Measurements from ENCODE around the gene HPCA. TPM values are rescaled to one million over a fixed set of nuclear protein-coding genes. Genes with fewer than 3 reads are reported as not detected.

The HPCA gene
- polyA plus RNA-seq, 2 donors, result 0.15 TPM; not detected in 1

DNA sequence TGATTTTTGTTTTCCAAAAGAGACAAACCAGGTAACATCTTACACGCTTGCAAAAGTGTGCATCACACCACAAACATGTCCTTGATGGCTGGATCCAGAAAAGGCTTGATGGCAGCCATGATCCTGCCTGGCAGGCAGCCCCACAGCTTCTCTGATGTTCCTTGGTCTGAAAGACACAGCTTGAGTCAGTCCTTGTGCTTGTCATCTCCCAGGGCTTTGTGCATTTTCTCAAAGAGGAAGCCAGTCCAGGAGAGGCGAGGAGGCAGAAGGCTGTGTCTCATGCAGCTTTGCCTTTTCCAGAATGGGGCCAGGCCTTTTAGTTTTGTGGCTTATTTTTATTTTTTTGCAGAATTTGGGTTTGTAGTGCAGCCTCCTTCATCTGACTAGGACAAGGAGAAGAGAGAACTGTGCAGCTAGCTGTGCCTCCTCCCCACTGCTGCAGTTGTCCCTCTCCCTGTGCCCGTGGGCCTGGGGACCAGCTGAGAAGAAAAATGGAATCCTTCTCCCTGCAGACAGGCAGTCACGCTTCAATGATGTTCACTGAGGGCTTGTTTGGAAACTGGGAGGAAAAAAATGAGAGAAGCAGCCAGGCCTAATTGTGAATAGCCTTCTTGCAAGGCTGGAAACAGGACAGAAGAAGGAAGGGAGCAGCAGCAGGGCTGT, 22.9 kb upstream of the HPCA start:
- H3K4me3 ChIP-seq (ENCODE audit: low read depth in 1 of 2, low read length in 2 of 2), result no peak overlapping the region
- WGBS, 2 donors, result 83 to 90% methylated on average over 4 of the region's 4 CpGs
- H3K36me3 ChIP-seq (ENCODE audit: control insufficient read depth in 2 of 2, insufficient read depth in 2 of 2, low read length in 1 of 2), result peaks cover 0 to 3% of the 10 kb centered on the region in 2 donors
- H3K9me3 ChIP-seq (ENCODE audit: control insufficient read depth in 2 of 2, insufficient read depth in 1 of 2, low read depth in 1 of 2, low read length in 1 of 2), result no peaks in the 10 kb centered on the region
- H3K27me3 ChIP-seq (ENCODE audit: control insufficient read depth in 1 of 2, insufficient read depth in 2 of 2, low read length in 2 of 2), result no peaks in the 10 kb centered on the region
- H3K4me1 ChIP-seq (ENCODE audit: control insufficient read depth in 2 of 2, insufficient read depth in 2 of 2, low read length in 1 of 2), result no peaks in the 10 kb centered on the region
- no peak overlapping the region for H3K27ac ChIP-seq (ENCODE audit: low read depth in 2 of 2, low read length in 1 of 2)

DNA sequence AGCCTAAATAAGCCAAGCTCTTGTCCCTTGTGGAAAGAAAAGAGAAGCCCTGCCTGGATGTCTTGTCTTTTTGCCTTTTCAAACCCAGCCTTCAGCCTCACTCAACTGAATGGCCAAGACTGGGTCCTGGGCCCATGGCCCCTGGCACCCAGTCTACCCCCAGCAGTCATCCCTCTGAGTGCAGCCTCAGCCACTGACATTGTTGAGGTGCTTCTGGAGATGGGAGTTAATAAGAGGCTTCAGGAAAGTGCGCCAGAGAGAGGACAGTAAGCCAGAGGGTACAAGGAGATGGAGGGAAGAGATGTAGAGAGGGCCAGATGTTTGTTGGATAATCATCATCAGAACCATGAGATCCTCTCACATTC, 22.4 kb upstream of the HPCA start:
- H3K4me1 ChIP-seq (ENCODE audit: control insufficient read depth in 2 of 2, insufficient read depth in 2 of 2, low read length in 1 of 2), result no peaks in the 10 kb centered on the region
- H3K9me3 ChIP-seq (ENCODE audit: control insufficient read depth in 2 of 2, insufficient read depth in 1 of 2, low read depth in 1 of 2, low read length in 1 of 2), result no peaks in the 10 kb centered on the region
- 98 to 100% methylated on average over 1 of the region's 1 CpG for WGBS, 2 donors
- H3K27ac ChIP-seq (ENCODE audit: low read depth in 2 of 2, low read length in 1 of 2), result no peak overlapping the region
- no peaks in the 10 kb centered on the region for H3K27me3 ChIP-seq (ENCODE audit: control insufficient read depth in 1 of 2, insufficient read depth in 2 of 2, low read length in 2 of 2)
- H3K36me3 ChIP-seq (ENCODE audit: control insufficient read depth in 2 of 2, insufficient read depth in 2 of 2, low read length in 1 of 2), result peaks cover 0 to 3% of the 10 kb centered on the region in 2 donors
- H3K4me3 ChIP-seq (ENCODE audit: low read depth in 1 of 2, low read length in 2 of 2), result no peak overlapping the region

DNA sequence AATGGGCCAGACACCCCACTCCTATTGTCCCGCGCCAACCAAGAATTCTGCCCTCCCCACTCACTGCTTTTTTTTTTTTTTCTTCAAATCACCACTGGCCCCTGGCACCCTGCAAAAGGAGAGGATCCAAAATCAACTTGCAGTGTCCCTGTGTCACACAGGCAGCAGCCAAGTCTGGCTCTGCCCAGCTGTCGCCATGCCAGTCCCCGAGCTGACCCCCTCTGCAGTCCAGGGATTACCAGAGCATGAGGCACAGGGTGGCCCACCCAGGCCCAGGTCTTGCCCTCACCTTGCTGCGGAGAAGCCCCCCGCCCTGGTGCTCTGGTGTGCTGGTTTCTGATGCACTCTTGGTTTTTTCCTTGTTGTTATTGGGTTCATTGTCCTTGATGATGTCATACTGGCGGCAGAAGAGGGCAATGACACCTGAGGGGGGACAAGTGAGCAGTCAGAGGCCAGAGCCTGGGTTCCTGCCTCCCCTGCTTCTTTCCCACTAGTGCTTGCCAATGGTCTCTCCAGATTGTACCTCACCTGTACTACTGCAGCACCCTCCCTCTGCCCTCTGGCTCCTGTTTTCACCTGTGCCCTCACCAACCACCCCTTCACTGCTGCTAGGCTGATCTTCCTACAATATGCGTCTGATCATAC, 21.8 kb upstream of the HPCA start:
- Histone ChIP-seq H3K4me3 (ENCODE audit: low read depth in 1 of 2, low read length in 2 of 2) (no peak overlapping the region), H3K9me3 (ENCODE audit: control insufficient read depth in 2 of 2, insufficient read depth in 1 of 2, low read depth in 1 of 2, low read length in 1 of 2) (no peaks in the 10 kb centered on the region), H3K4me1 (ENCODE audit: control insufficient read depth in 2 of 2, insufficient read depth in 2 of 2, low read length in 1 of 2) (no peaks in the 10 kb centered on the region), H3K27ac (ENCODE audit: low read depth in 2 of 2, low read length in 1 of 2) (no peak overlapping the region), H3K27me3 (ENCODE audit: control insufficient read depth in 1 of 2, insufficient read depth in 2 of 2, low read length in 2 of 2) (no peaks in the 10 kb centered on the region), H3K36me3 (ENCODE audit: control insufficient read depth in 2 of 2, insufficient read depth in 2 of 2, low read length in 1 of 2) (peaks cover 0 to 3% of the 10 kb centered on the region in 2 donors)
- 95 to 97% methylated on average over 8 of the region's 8 CpGs for WGBS, 2 donors

GRCh38 chr1:32865639-32866405, 20.5 kb upstream of the HPCA start:
- no peak overlapping the region for H3K27ac ChIP-seq (ENCODE audit: low read depth in 2 of 2, low read length in 1 of 2)

DNA sequence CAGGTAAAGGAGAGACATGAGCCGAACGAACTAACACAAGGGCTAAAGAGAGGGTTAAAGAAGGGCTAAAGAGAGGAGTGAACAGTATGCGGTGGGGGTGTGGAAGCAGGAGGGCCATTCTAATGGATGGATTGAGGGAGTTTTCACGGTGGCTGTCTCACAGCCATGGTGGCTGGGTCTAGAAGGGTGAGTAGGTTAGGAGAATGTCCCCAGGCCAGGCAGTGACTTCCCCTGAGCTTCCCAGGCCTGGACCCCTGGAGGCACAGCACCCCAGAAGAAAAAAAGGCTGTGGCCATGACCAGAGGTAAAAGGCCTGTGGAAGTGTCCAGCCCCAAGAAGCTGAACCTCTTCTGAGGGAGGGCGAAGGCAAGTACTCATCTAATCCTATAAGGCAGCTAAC, 19.1 kb upstream of the HPCA start:
- Histone ChIP-seq H3K27ac (ENCODE audit: low read depth in 2 of 2, low read length in 1 of 2) (no peak overlapping the region), H3K4me1 (ENCODE audit: control insufficient read depth in 2 of 2, insufficient read depth in 2 of 2, low read length in 1 of 2) (peaks cover 2% of the 10 kb centered on the region in 2 donors), H3K9me3 (ENCODE audit: control insufficient read depth in 2 of 2, insufficient read depth in 1 of 2, low read depth in 1 of 2, low read length in 1 of 2) (no peaks in the 10 kb centered on the region), H3K27me3 (ENCODE audit: control insufficient read depth in 1 of 2, insufficient read depth in 2 of 2, low read length in 2 of 2) (peaks cover 0 to 5% of the 10 kb centered on the region in 2 donors), H3K4me3 (ENCODE audit: low read depth in 1 of 2, low read length in 2 of 2) (no peak overlapping the region), H3K36me3 (ENCODE audit: control insufficient read depth in 2 of 2, insufficient read depth in 2 of 2, low read length in 1 of 2) (peaks cover 0 to 3% of the 10 kb centered on the region in 2 donors)
- WGBS, 2 donors, result 90 to 93% methylated on average over 5 of the region's 5 CpGs

More at GRCh38 chr1:32865639-32866405, 20.5 kb upstream of the HPCA start:
- 51 to 56% methylated on average over 3 of the region's 3 CpGs for WGBS, 2 donors
- peaks cover 0 to 3% of the 10 kb centered on the region in 2 donors for H3K36me3 ChIP-seq (ENCODE audit: control insufficient read depth in 2 of 2, insufficient read depth in 2 of 2, low read length in 1 of 2)
- H3K4me3 ChIP-seq (ENCODE audit: low read depth in 1 of 2, low read length in 2 of 2), result no peak overlapping the region
- peaks cover 0 to 2% of the 10 kb centered on the region in 2 donors for H3K27me3 ChIP-seq (ENCODE audit: control insufficient read depth in 1 of 2, insufficient read depth in 2 of 2, low read length in 2 of 2)
- no peaks in the 10 kb centered on the region for H3K9me3 ChIP-seq (ENCODE audit: control insufficient read depth in 2 of 2, insufficient read depth in 1 of 2, low read depth in 1 of 2, low read length in 1 of 2)
- H3K4me1 ChIP-seq (ENCODE audit: control insufficient read depth in 2 of 2, insufficient read depth in 2 of 2, low read length in 1 of 2), result no peaks in the 10 kb centered on the region

- no peak overlapping the region for H3K27ac ChIP-seq (ENCODE audit: low read depth in 2 of 2, low read length in 1 of 2)
- 90 to 93% methylated on average over 7 of the region's 7 CpGs for WGBS, 2 donors
- H3K27me3 ChIP-seq (ENCODE audit: control insufficient read depth in 1 of 2, insufficient read depth in 2 of 2, low read length in 2 of 2), result peaks cover 0 to 5% of the 10 kb centered on the region in 2 donors
- H3K4me1 ChIP-seq (ENCODE audit: control insufficient read depth in 2 of 2, insufficient read depth in 2 of 2, low read length in 1 of 2), result peaks cover 2 to 4% of the 10 kb centered on the region in 2 donors
- no peaks in the 10 kb centered on the region for H3K9me3 ChIP-seq (ENCODE audit: control insufficient read depth in 2 of 2, insufficient read depth in 1 of 2, low read depth in 1 of 2, low read length in 1 of 2)
- H3K36me3 ChIP-seq (ENCODE audit: control insufficient read depth in 2 of 2, insufficient read depth in 2 of 2, low read length in 1 of 2), result peaks cover 0 to 3% of the 10 kb centered on the region in 2 donors
- H3K4me3 ChIP-seq (ENCODE audit: low read depth in 1 of 2, low read length in 2 of 2), result no peak overlapping the region
These were observed 18.6 kb upstream of the HPCA start for GRCh38 chr1:32867671-32868070.

DNA sequence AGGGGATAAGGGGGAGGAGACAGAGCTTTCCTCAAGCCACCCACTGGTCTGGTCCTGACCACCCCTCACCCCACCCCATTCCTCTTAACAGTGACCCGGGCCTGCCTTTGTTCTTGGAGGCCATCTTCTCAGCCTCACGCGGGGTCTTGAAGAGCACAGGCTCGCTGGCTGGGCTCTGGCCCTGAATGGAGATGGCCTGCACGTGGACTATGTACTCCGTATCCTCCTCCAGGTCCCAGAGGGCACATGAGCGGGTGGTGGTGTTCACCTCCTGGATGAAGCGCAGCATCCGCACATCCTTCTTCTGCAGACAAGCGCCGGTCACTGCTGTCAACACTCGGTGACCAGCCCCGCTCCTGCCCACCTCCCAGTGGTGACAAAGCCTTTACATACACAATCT, 18.2 kb upstream of the HPCA start:
- Histone ChIP-seq H3K4me3 (ENCODE audit: low read depth in 1 of 2, low read length in 2 of 2) (no peak overlapping the region), H3K27ac (ENCODE audit: low read depth in 2 of 2, low read length in 1 of 2) (no peak overlapping the region), H3K4me1 (ENCODE audit: control insufficient read depth in 2 of 2, insufficient read depth in 2 of 2, low read length in 1 of 2) (peaks cover 2 to 4% of the 10 kb centered on the region in 2 donors), H3K27me3 (ENCODE audit: control insufficient read depth in 1 of 2, insufficient read depth in 2 of 2, low read length in 2 of 2) (peaks cover 0 to 5% of the 10 kb centered on the region in 2 donors), H3K36me3 (ENCODE audit: control insufficient read depth in 2 of 2, insufficient read depth in 2 of 2, low read length in 1 of 2) (peaks cover 0 to 2% of the 10 kb centered on the region in 2 donors), H3K9me3 (ENCODE audit: control insufficient read depth in 2 of 2, insufficient read depth in 1 of 2, low read depth in 1 of 2, low read length in 1 of 2) (no peaks in the 10 kb centered on the region)
- 93% methylated on average over 13 of the region's 13 CpGs for WGBS, 2 donors

GRCh38 chr1:32868806-32869455, 17.4 kb upstream of the HPCA start:
- 90 to 95% methylated on average over 9 of the region's 9 CpGs for WGBS, 2 donors
- Histone ChIP-seq H3K4me3 (ENCODE audit: low read depth in 1 of 2, low read length in 2 of 2) (no peak overlapping the region), H3K9me3 (ENCODE audit: control insufficient read depth in 2 of 2, insufficient read depth in 1 of 2, low read depth in 1 of 2, low read length in 1 of 2) (no peaks in the 10 kb centered on the region), H3K4me1 (ENCODE audit: control insufficient read depth in 2 of 2, insufficient read depth in 2 of 2, low read length in 1 of 2) (peaks cover 2 to 4% of the 10 kb centered on the region in 2 donors), H3K27ac (ENCODE audit: low read depth in 2 of 2, low read length in 1 of 2) (no peak overlapping the region), H3K27me3 (ENCODE audit: control insufficient read depth in 1 of 2, insufficient read depth in 2 of 2, low read length in 2 of 2) (peaks cover 0 to 5% of the 10 kb centered on the region in 2 donors), H3K36me3 (ENCODE audit: control insufficient read depth in 2 of 2, insufficient read depth in 2 of 2, low read length in 1 of 2) (no peaks in the 10 kb centered on the region)

DNA sequence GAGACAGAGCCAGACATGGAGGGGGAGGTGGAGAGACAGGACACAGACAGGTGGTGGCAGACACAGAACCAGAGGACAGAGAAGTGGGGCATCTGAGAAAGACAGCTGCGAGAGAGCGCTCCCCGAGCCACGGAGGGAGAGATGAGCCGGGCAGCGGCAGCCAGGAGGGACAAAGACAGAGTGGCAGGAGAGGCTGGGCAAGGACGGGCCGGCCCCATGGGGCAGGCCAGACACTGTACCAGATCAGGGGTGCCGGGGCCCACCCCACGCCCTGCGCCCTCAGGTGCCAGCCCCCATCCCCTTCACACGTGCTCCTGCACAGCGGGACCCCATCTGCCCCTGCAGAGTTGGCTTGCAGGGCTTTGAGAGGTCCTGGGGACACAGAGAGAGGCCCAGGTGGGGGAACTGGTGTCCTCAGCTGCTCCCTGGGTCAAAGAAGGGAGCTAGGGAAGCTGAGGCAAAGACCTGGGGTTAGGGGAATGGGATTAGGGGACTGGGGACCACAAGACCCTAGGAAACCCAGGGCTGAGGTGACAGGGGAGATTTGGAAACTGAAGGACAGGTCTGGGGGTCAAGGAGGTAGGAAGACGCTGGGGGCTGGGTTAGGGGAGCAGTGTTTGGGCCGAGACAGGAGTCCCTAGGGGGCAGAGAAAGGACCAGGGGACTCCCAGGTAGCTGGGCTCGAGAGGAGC, 16.2 kb upstream of the HPCA start:
- Histone ChIP-seq H3K4me3 (ENCODE audit: low read depth in 1 of 2, low read length in 2 of 2) (peak overlapping the region in 1 of 2 donors; percentile 59), H3K9me3 (ENCODE audit: control insufficient read depth in 2 of 2, insufficient read depth in 1 of 2, low read depth in 1 of 2, low read length in 1 of 2) (no peaks in the 10 kb centered on the region), H3K27me3 (ENCODE audit: control insufficient read depth in 1 of 2, insufficient read depth in 2 of 2, low read length in 2 of 2) (peaks cover 0 to 5% of the 10 kb centered on the region in 2 donors), H3K27ac (ENCODE audit: low read depth in 2 of 2, low read length in 1 of 2) (no peak overlapping the region), H3K36me3 (ENCODE audit: control insufficient read depth in 2 of 2, insufficient read depth in 2 of 2, low read length in 1 of 2) (no peaks in the 10 kb centered on the region), H3K4me1 (ENCODE audit: control insufficient read depth in 2 of 2, insufficient read depth in 2 of 2, low read length in 1 of 2) (peaks cover 2 to 4% of the 10 kb centered on the region in 2 donors)
- 62 to 63% methylated on average over 12 to 16 of the region's 16 CpGs for WGBS, 2 donors
